Activated CD4-positive, CD25-positive, alpha-beta regulatory T cell (primary cell): ENCODE measurements around the gene AAMDC.
"Not testable (repeated sequence)": the region's sequence is repeated elsewhere in the genome, so short reads cannot be mapped to it uniquely, and the experiment has no call there.

Experiments used
- DNase-seq, 4 experiments: peaks; one replicate each; lab custom pipeline; 2025; lab: John Stamatoyannopoulos, UW

The AAMDC gene

GRCh38 chr11:77886401-77886800 is 65.5 kb downstream of the AAMDC start:
- no peak for DNase-seq

DNA sequence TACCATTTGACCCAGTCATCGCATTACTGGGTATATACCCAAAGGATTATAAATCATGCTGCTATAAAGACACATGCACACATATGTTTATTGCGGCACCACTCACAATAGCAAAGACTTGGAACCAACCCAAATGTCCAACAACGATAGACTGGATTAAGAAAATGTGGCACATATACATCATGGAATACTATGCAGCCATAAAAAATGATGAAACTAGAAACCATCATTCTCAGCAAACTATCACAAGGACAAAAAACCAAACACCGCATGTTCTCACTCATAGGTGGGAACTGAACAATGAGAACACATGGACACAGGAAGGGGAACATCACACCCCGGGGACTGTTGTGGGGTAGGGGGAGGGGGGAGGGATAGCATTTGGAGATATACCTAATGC is 68.1 kb downstream of the AAMDC start:
- not testable (repeated sequence) for DNase-seq

DNA sequence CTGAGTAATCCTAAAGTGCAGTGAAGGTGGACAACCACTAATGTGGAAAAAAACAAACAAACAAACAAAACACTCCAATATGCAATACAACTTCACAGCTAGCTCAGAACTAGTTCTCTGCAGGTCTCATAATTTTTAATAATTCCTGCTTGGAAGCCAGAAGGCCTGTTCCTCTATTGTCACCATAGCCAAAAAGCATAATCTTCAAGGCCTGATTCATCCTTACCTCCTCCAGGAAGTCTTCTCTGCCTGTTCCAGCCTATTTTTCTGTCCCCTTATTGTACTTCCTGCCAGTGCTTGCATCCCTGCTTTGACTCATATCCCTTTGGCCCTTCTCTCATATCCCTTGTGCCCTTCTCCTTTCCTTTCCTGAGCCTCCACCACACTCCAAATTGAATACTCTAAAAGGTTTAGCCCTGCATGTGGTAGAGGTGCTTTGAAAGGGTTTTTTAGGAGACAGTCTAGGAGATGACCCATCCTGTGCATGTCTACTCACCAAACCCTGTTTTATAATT is 69.2 kb downstream of the AAMDC start:
- DNase-seq = not testable (repeated sequence)

- DNase-seq = not testable (repeated sequence)
These were observed 69.7 kb downstream of the AAMDC start for GRCh38 chr11:77890619-77891056.

DNA sequence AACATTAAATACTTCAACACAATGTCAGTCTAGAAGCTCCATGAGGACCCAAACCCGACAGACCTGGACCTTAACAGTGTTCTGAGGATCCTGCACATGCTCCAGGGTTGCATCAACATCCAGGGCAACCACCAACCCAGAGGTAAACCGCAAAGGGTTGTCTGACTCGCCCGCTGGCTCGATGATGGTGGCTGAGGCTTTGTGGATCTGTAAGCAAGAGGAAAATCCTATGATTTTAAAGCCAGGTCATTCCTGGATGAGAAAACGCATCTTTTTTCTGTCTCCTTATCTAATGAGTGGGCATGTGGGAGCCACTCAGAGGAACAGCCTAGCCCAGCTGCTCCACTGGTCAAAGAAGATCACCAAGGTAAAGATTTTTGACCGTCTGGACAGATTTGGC is 70.3 kb downstream of the AAMDC start:
- not testable (repeated sequence) for DNase-seq

GRCh38 chr11:77891703-77892102 is 70.8 kb downstream of the AAMDC start:
- DNase-seq = not testable (repeated sequence)

DNA sequence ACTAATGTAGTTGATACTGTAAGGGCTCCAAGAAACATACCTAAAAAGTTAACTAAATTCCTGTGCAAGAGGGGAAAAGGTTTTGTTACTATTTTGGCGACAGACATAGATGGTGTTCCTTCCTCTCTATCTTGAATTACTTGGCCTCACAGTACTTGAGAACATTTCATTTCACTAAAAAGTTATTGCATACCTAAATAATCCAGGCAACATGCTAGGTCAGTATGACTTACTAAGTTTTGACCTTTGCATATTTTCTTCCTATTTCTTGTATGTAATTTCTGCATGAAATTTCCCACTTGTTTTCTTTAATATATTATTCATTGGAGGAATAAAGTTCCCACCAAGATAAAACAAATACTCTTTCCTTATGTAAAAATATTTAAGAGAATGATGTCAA is 74.0 kb downstream of the AAMDC start:
- not testable (repeated sequence) for DNase-seq

DNA sequence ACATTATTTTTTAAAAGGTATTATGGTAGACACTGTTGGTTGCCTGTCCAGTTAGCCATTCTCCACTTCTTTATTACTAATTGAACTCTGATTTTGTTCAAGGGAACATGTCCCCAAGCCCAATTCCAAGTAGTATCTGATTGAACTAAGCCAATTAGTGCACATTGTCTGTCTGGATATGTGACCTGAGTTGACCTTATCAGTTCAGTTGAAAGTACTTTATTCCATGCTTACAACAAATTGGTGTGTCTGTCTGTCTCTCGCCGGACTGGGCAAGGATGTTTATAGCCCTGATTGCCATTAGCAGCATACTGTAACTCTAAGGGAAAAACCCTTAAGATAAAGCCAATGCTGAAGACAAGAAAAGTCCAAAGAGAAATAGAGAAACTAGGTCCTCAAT is 87.9 kb downstream of the AAMDC start:
- DNase-seq = no peak

- no peak for DNase-seq
These were observed 88.3 kb downstream of the AAMDC start for GRCh38 chr11:77909277-77909676.

- not testable (repeated sequence) for DNase-seq
These were observed 89.9 kb downstream of the AAMDC start for GRCh38 chr11:77910828-77911227.

DNA sequence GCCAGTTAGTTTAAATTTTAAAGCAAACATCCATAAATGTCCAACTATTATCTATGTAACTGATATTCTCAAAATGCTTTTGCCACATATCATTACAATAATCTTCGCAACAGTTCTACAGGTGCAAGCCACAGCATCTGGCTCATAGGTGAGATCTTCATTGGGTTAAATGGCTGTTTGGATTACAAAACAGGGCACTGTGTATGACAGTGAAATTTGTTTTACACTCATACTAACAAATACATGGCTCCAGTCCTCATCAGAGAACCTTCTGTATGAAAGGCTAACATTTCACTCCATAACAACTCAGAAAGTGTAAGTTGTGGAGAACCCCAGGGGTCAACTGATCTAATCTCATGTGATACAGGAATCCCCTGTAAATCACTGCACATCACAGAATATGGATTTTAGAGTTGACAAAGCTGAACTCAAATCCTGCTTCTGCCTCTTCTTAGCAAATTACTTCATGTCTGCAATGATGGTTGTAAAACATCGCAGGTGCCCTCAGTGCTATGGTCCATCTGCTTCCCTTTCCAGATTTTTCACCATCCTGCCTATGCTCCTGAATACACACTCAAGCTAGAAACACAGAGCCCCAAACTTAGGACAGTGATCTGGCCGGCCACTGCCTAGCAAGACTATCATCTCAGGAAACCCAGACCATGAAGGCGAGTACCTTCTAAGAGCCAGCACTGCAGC is 92.8 kb downstream of the AAMDC start:
- DNase-seq = not testable (repeated sequence)

DNA sequence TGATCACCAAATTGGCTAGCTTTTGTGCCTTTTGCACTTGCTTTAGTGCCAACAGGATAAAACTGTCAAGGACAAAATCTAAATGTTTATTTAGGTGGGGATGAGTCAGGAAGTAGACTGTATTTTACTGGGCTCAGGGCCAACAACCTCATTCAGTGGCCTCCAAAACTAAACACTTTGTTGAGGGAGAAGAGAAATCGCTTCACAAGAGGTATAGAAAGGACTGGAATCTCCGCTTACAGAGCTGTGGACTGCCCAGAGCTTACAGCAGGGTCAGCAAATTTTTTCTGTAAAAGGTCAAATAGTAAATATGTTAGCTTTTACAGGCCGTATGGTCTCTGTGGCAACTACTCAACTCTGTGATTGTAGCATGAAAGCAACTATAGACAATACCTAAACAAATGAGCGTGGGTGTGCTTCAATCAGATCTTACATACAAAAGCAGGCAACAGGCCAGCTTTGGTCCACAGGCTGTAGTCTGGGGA is 93.4 kb downstream of the AAMDC start:
- DNase-seq = not testable (repeated sequence)

DNA sequence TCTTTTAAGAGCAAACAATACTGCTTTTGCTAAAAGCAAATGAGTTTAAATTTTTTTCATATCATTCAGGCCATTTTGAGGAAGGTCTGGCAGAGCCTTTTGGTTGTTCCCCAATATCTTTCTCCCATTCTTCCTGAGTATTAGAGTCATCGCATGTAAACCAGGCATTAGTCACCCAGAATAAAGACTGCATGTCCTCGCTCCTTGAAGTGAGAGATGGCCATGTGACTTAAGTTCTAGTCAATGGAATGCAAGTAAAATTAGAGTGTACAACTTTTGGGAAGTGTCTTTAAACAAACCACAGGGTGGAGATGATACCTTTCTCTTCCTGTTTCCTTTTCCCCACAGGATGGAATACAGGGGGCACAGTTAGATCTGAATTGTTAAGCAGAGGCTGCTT is 96.8 kb downstream of the AAMDC start:
- not testable (repeated sequence) for DNase-seq
